Measurements from ENCODE around the gene FAM53B.

FAM53B gene

DNA sequence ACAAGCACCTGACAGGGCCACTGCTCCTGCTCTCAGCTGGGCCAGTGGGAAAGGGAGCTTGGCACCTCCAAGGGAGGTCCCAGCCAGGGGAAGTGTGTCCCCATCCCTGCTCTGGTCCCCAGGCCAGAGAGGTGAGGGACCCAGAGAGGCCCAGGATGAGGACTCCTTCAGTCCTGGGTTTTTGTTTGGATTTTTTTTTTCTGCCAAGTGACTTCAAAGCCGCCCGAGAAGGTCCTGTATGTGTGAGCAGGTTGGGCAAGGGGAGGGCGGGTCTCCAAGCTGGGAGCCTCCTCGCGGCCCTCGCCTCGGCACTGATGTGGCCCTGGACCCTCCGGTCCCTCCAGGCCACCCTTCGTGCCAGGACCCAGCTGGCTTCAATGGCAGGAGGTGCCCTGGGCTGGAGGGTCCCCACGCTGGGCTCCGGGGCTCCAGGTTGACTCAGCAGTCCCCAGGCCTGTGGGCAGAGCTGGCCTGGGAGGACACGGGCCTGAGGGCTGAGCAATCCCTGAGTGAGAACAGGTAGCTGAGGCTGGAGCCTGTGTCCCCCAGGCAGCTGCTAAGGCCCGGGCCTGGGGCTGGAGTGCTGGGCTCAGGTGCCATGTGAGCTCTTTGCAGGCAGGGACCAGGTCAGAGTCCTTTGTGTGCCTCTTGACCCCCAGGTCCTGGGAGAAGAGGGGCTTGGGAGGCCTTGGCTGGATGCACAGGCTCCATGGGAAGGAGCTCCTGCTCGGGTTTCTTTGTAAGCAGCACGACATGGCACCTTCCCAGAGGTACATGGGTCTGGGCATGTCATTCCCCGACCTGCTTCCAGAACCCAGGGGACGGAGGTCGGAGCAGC lies 140.6 kb downstream of the FAM53B start:
- TF ChIP-seq, protein P1, sequence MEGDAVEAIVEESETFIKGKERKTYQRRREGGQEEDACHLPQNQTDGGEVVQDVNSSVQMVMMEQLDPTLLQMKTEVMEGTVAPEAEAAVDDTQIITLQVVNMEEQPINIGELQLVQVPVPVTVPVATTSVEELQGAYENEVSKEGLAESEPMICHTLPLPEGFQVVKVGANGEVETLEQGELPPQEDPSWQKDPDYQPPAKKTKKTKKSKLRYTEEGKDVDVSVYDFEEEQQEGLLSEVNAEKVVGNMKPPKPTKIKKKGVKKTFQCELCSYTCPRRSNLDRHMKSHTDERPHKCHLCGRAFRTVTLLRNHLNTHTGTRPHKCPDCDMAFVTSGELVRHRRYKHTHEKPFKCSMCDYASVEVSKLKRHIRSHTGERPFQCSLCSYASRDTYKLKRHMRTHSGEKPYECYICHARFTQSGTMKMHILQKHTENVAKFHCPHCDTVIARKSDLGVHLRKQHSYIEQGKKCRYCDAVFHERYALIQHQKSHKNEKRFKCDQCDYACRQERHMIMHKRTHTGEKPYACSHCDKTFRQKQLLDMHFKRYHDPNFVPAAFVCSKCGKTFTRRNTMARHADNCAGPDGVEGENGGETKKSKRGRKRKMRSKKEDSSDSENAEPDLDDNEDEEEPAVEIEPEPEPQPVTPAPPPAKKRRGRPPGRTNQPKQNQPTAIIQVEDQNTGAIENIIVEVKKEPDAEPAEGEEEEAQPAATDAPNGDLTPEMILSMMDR (IDR thresholded peaks at IDR 0.05; ENCODE audit: low read depth, low read length), result no peak
- DNase-seq (ENCODE audit: extremely low read depth, low read depth), result no peak

DNA sequence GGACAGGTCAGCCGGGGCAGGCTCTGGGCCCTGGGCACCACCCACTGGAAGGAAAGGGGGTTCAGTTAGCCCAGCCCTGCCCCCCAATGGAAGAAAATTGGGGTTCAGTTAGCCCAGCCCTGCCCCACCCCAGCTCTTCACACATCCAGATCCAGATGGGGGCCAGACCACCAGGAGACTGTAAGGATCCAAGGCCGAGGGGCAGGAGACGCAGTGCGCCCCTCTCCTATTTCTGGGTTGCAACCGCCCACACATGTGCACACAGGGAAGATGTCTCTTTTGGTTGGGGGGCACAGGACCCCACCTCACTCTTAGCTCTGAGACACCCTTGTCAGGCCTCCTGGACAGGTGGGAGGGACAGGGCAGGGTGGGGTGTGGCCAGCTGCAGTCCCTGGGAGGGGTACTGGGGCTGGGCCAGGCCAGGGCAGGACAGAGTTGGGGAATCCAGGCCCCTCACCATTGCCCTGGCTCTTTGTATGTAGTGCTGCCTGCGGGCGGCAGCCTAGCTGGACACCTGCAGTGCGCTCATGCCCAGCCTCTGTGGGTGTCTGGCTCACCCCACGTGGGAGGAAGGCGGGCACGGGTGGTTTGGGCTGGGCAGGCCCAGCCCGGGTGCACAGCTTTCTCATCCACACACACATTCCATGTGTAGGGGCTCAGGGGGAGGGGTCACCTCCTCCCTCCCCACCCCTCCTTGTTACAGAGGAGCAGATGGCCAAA lies 141.4 kb downstream of the FAM53B start:
- DNase-seq (ENCODE audit: extremely low read depth, low read depth), result no peak
- TF ChIP-seq, protein P1 (IDR thresholded peaks at IDR 0.05; ENCODE audit: low read depth, low read length), result no peak

DNA sequence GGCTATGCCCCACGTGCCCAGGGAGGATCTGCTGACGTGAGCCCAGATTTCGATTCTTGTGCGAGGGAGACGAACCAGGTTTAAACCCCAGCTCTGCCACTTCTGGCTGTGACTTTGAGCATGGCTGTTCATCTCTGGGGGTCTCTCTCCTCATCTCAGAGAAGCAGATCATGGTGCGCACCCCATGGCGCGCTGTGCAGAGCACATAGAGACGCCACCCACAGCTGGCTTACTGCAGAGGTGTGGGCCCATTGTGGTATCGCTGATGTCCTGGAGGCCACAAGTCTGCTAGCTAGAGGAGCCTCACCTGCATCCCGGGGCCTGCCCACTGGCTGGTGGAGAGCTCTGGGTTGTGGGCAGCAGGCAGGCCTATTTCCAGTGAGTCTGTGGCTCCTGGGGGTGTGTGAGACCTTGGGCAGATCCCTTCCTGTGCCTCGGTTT lies 142.0 kb downstream of the FAM53B start:
- TF ChIP-seq, protein P1 (IDR thresholded peaks at IDR 0.05; ENCODE audit: low read depth, low read length), result no peak
- DNase-seq (ENCODE audit: extremely low read depth, low read depth), result no peak

DNA sequence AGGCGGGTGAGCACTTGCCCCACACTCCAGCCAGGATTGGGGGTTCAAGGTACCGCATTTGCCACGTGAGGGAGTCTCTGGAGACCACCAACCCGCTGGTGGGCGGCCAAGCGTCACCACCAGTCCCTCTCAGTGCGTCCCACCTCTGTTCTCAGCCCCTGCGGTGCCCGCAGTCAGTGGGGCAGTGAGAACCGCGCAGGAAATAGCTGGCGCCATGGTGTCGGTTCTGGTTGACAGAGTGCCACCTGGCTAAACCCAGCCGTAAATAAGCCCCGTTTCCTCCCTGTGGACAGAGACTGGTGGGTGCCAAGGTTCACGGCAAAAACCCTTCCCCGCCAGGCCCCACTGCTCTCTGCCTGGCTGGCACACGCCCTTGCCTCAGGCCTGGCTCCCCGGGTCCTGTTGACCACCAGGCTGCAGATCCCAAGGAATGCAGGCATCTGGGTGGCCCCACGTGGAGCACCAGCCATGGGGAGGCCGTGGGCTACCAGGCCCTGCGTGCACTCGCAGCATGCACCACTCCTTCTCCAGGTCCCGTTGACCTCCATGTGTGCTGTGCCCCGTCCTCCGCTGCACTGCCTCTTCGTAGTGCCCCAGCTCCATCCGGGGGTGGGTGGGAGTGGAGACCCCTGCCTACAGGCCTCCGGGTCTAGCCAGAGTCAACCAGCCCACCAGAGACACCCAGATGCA lies 142.6 kb downstream of the FAM53B start:
- no peak for DNase-seq (ENCODE audit: extremely low read depth, low read depth)
- TF ChIP-seq, protein P1 (IDR thresholded peaks at IDR 0.05; ENCODE audit: low read depth, low read length), result no peak

DNA sequence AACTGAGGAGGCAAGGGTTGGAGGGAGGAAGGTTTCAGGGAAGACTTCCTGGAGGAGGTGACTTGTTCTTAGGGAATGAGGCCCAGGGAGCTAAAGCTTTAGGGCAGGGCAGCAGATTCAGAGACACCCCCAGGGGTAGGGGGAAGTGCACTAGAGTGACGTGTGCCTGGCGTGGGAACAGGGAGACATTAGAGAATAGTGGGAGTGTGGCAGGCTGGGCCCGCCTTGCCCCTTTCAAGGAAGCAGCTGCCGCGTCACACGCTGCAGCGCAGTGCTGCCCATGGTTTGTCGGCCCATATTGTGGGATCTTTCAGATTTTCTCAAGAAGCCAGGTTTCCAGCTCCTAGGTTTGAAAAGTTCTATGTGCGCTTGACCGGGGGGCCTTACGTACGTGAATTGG lies 143.2 kb downstream of the FAM53B start:
- TF ChIP-seq, protein P1 (IDR thresholded peaks at IDR 0.05; ENCODE audit: low read depth, low read length), result no peak
- no peak for DNase-seq (ENCODE audit: extremely low read depth, low read depth)

DNA sequence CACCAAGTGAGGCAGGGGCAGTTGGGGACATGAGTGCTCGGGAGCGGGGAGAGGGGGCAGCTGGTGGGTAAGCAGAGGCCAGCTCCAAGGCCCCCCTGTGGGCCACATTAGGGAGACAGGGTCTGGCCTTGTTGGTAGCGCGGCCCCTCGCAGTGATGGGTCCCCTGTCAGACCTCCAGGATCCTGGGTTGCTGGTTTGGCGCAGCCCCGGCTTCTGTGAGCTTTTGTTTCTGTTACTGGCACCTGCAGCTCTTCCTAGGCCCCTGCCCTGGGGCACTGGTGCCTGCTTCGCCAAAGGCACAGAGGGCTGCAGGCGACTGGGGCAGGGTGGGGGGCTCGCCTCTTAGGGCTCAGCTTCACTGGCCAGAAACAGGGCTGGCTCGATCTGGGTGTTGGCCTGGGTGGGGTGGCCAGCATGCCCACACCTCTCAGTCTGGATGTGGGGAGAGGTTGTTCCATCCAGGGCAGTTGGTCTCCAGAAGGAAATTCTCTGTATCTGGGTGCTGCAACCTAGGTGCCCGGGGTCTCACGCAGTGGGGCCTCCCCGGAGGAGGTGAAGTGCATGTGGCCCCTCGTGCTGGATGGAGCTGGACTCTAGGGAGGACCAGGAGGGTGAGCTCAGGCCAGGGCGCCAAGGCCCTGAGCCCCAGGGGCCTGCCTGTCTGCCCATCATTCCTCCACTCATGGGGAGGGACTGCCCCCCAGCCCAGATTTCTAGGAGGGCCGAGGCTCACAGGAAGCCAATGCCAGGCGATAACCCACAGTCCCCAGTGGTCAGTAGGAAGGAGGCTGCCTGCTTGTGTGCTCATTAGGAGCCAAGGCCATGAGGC lies 143.9 kb downstream of the FAM53B start:
- TF ChIP-seq, protein P1 (IDR thresholded peaks at IDR 0.05; ENCODE audit: low read depth, low read length), result no peak

More for the DNA sequence above, 143.9 kb downstream of the FAM53B start:
- no peak for DNase-seq (ENCODE audit: extremely low read depth, low read depth)

All from AG09319 (cell line).